ENCODE results near the gene GALNT2. TPM values are rescaled to one million over a fixed set of nuclear protein-coding genes. Genes with fewer than 3 reads are reported as not detected.

GALNT2 gene
- total RNA-seq, 3 donors from 2014 or later: 83.9 to 101 (median 89.1) TPM

- no peaks in the 10 kb centered on the region for H3K36me3 Mint-ChIP-seq (ENCODE audit: insufficient read depth)
- ATAC-seq (no peak), DNase-seq (no peak)
- peaks cover 5% of the 10 kb centered on the region for H3K27me3 Mint-ChIP-seq (ENCODE audit: low read depth)
- no peaks in the 10 kb centered on the region for H3K9me3 Mint-ChIP-seq
- peaks cover 2% of the 10 kb centered on the region for H3K4me1 Mint-ChIP-seq (ENCODE audit: low read depth)
- no peak overlapping the region for H3K4me3 Mint-ChIP-seq
Observed at GRCh38 chr1:230313453-230314141, 246.6 kb downstream of the GALNT2 start.

- Mint-ChIP-seq H3K4me3 (no peak overlapping the region), H3K36me3 (ENCODE audit: insufficient read depth) (no peaks in the 10 kb centered on the region), H3K4me1 (ENCODE audit: low read depth) (peaks cover 2% of the 10 kb centered on the region), H3K27me3 (ENCODE audit: low read depth) (peaks cover 5% of the 10 kb centered on the region), H3K9me3 (no peaks in the 10 kb centered on the region)
- DNase-seq: no peak
- no peak for ATAC-seq
Observed at GRCh38 chr1:230314142-230314470, 247.1 kb downstream of the GALNT2 start.

- no peaks in the 10 kb centered on the region for H3K9me3 Mint-ChIP-seq
- ATAC-seq (no peak), DNase-seq (no peak)
- H3K27me3 Mint-ChIP-seq (ENCODE audit: low read depth): peaks cover 11% of the 10 kb centered on the region
- peaks cover 2% of the 10 kb centered on the region for H3K4me1 Mint-ChIP-seq (ENCODE audit: low read depth)
- no peak overlapping the region for H3K4me3 Mint-ChIP-seq
- H3K36me3 Mint-ChIP-seq (ENCODE audit: insufficient read depth): no peaks in the 10 kb centered on the region
Observed at GRCh38 chr1:230315099-230315498, 248.1 kb downstream of the GALNT2 start.

- no peak for ATAC-seq
- no peaks in the 10 kb centered on the region for H3K4me1 Mint-ChIP-seq (ENCODE audit: low read depth)
- no peak for DNase-seq
Observed at GRCh38 chr1:230316864-230317745, 250.1 kb downstream of the GALNT2 start.

GRCh38 chr1:230317823-230318819 is 251.1 kb downstream of the GALNT2 start:
- Mint-ChIP-seq H3K9me3 (no peaks in the 10 kb centered on the region), H3K27me3 (ENCODE audit: low read depth) (peaks cover 13% of the 10 kb centered on the region), H3K4me3 (no peak overlapping the region), H3K36me3 (ENCODE audit: insufficient read depth) (no peaks in the 10 kb centered on the region), H3K4me1 (ENCODE audit: low read depth) (no peaks in the 10 kb centered on the region)
- DNase-seq: no peak
- no peak for ATAC-seq

More at GRCh38 chr1:230316864-230317745, 250.1 kb downstream of the GALNT2 start:
- Mint-ChIP-seq H3K36me3 (ENCODE audit: insufficient read depth) (no peaks in the 10 kb centered on the region), H3K9me3 (no peaks in the 10 kb centered on the region), H3K4me3 (no peak overlapping the region), H3K27me3 (ENCODE audit: low read depth) (peaks cover 13% of the 10 kb centered on the region)

- H3K27me3 Mint-ChIP-seq (ENCODE audit: low read depth): peaks cover 13% of the 10 kb centered on the region
- H3K9me3 Mint-ChIP-seq: no peaks in the 10 kb centered on the region
- no peaks in the 10 kb centered on the region for H3K36me3 Mint-ChIP-seq (ENCODE audit: insufficient read depth)
- no peak for ATAC-seq
- H3K4me3 Mint-ChIP-seq: no peak overlapping the region
- H3K4me1 Mint-ChIP-seq (ENCODE audit: low read depth): no peaks in the 10 kb centered on the region
- no peak for DNase-seq
Observed at GRCh38 chr1:230319014-230319747, 252.1 kb downstream of the GALNT2 start.

GRCh38 chr1:230320804-230321203 is 253.8 kb downstream of the GALNT2 start:
- Mint-ChIP-seq H3K4me3 (no peak overlapping the region), H3K36me3 (ENCODE audit: insufficient read depth) (no peaks in the 10 kb centered on the region), H3K4me1 (ENCODE audit: low read depth) (no peaks in the 10 kb centered on the region), H3K9me3 (no peaks in the 10 kb centered on the region), H3K27me3 (ENCODE audit: low read depth) (peaks cover 13% of the 10 kb centered on the region)
- no peak for ATAC-seq
- no peak for DNase-seq

GRCh38 chr1:230321341-230321740 is 254.3 kb downstream of the GALNT2 start:
- H3K4me3 Mint-ChIP-seq: no peak overlapping the region
- DNase-seq (no peak), ATAC-seq (no peak)
- H3K4me1 Mint-ChIP-seq (ENCODE audit: low read depth): no peaks in the 10 kb centered on the region
- no peaks in the 10 kb centered on the region for H3K9me3 Mint-ChIP-seq
- H3K27me3 Mint-ChIP-seq (ENCODE audit: low read depth): peaks cover 13% of the 10 kb centered on the region
- H3K36me3 Mint-ChIP-seq (ENCODE audit: insufficient read depth): no peaks in the 10 kb centered on the region

- DNase-seq: no peak
- H3K9me3 Mint-ChIP-seq: no peaks in the 10 kb centered on the region
- no peak for ATAC-seq
- no peaks in the 10 kb centered on the region for H3K4me1 Mint-ChIP-seq (ENCODE audit: low read depth)
- peaks cover 13% of the 10 kb centered on the region for H3K27me3 Mint-ChIP-seq (ENCODE audit: low read depth)
- no peaks in the 10 kb centered on the region for H3K36me3 Mint-ChIP-seq (ENCODE audit: insufficient read depth)
- no peak overlapping the region for H3K4me3 Mint-ChIP-seq
Observed at GRCh38 chr1:230321741-230322420, 254.8 kb downstream of the GALNT2 start.

- Mint-ChIP-seq H3K4me1 (ENCODE audit: low read depth) (no peaks in the 10 kb centered on the region), H3K27me3 (ENCODE audit: low read depth) (peaks cover 13% of the 10 kb centered on the region), H3K4me3 (no peak overlapping the region), H3K36me3 (ENCODE audit: insufficient read depth) (no peaks in the 10 kb centered on the region), H3K9me3 (no peaks in the 10 kb centered on the region)
- no peak for DNase-seq
- ATAC-seq: no peak
Observed at GRCh38 chr1:230322421-230322756, 255.4 kb downstream of the GALNT2 start.

GRCh38 chr1:230322967-230323547 is 256.0 kb downstream of the GALNT2 start:
- Mint-ChIP-seq H3K36me3 (ENCODE audit: insufficient read depth) (no peaks in the 10 kb centered on the region), H3K4me1 (ENCODE audit: low read depth) (peaks cover 3% of the 10 kb centered on the region), H3K27me3 (ENCODE audit: low read depth) (peaks cover 12% of the 10 kb centered on the region), H3K9me3 (no peaks in the 10 kb centered on the region), H3K4me3 (no peak overlapping the region)
- DNase-seq: no peak
- ATAC-seq: no peak

- H3K4me1 Mint-ChIP-seq (ENCODE audit: low read depth): peaks cover 6% of the 10 kb centered on the region
- H3K27me3 Mint-ChIP-seq (ENCODE audit: low read depth): peaks cover 10% of the 10 kb centered on the region
- H3K36me3 Mint-ChIP-seq (ENCODE audit: insufficient read depth): no peaks in the 10 kb centered on the region
- ATAC-seq: no peak
- H3K4me3 Mint-ChIP-seq: no peak overlapping the region
- no peak for DNase-seq
- H3K9me3 Mint-ChIP-seq: no peaks in the 10 kb centered on the region
Observed at GRCh38 chr1:230323686-230324085, 256.6 kb downstream of the GALNT2 start.

Measured in activated T-cell treated with anti-CD3 and anti-CD28 coated beads, Interleukin-2, amount 50 U/mL, for 4 hours (primary cell).